ENCODE data around the gene UNC80. TPM values are rescaled to one million over a fixed set of nuclear protein-coding genes. Genes with fewer than 3 reads are reported as not detected.

Gene UNC80
- total RNA-seq, 3 donors from 2014 or later (not counting 1 experiment from before 2014, with no cell fraction given) = not detected

DNA sequence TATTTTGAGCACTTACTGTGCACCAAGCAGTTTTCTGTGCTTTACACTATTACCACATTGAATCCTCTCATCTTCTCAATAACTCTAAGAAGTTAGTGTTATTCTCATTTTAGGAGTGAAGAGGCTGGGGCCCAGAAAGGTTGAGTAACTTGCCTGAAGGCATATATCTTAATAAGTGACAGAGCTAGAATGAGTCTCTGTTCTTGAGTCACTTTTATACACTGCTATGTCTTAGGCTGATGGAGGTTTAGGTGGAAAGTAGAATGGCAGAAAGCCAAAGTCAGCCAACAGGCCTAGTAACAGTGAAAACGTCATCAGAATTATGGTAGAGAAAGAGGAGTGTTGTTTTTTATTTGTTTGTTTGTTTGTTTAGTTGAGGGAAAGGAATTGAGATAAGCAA is 202.9 kb downstream of the UNC80 start:
- H3K9me3 Mint-ChIP-seq = no peaks in the 10 kb centered on the region
- H3K9me3 ChIP-seq (ENCODE audit: control insufficient read depth, insufficient read depth, low read length) = no peaks in the 10 kb centered on the region
- DNase-seq = no peak
- no peak for ATAC-seq
- TF ChIP-seq, protein P1, sequence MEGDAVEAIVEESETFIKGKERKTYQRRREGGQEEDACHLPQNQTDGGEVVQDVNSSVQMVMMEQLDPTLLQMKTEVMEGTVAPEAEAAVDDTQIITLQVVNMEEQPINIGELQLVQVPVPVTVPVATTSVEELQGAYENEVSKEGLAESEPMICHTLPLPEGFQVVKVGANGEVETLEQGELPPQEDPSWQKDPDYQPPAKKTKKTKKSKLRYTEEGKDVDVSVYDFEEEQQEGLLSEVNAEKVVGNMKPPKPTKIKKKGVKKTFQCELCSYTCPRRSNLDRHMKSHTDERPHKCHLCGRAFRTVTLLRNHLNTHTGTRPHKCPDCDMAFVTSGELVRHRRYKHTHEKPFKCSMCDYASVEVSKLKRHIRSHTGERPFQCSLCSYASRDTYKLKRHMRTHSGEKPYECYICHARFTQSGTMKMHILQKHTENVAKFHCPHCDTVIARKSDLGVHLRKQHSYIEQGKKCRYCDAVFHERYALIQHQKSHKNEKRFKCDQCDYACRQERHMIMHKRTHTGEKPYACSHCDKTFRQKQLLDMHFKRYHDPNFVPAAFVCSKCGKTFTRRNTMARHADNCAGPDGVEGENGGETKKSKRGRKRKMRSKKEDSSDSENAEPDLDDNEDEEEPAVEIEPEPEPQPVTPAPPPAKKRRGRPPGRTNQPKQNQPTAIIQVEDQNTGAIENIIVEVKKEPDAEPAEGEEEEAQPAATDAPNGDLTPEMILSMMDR (IDR thresholded peaks at IDR 0.05) = no peak
- H3K4me3 ChIP-seq (ENCODE audit: low read length) = no peak overlapping the region
- WGBS (ENCODE audit: insufficient coverage) = 39% methylated on average over 1 of the region's 1 CpG
- H3K4me1 Mint-ChIP-seq = no peaks in the 10 kb centered on the region
- no peaks in the 10 kb centered on the region for H3K4me1 ChIP-seq (ENCODE audit: control insufficient read depth, insufficient read depth, low read length)
- no peaks in the 10 kb centered on the region for H3K36me3 Mint-ChIP-seq
- H3K27ac ChIP-seq (ENCODE audit: low read length) = no peak overlapping the region
- intact Hi-C loops (cut with micrococcal nuclease) = no loop called here
- H3K27me3 Mint-ChIP-seq (ENCODE audit: low read depth in 2 of 2) = peaks cover 0 to 6% of the 10 kb centered on the region in 2 donors
- H3K27ac Mint-ChIP-seq = no peak overlapping the region
- no peak overlapping the region for H3K4me3 Mint-ChIP-seq
- H3K27me3 ChIP-seq (ENCODE audit: control insufficient read depth, insufficient read depth, low read length) = no peaks in the 10 kb centered on the region
- no peaks in the 10 kb centered on the region for H3K36me3 ChIP-seq (ENCODE audit: control insufficient read depth, insufficient read depth, low read length)

DNA sequence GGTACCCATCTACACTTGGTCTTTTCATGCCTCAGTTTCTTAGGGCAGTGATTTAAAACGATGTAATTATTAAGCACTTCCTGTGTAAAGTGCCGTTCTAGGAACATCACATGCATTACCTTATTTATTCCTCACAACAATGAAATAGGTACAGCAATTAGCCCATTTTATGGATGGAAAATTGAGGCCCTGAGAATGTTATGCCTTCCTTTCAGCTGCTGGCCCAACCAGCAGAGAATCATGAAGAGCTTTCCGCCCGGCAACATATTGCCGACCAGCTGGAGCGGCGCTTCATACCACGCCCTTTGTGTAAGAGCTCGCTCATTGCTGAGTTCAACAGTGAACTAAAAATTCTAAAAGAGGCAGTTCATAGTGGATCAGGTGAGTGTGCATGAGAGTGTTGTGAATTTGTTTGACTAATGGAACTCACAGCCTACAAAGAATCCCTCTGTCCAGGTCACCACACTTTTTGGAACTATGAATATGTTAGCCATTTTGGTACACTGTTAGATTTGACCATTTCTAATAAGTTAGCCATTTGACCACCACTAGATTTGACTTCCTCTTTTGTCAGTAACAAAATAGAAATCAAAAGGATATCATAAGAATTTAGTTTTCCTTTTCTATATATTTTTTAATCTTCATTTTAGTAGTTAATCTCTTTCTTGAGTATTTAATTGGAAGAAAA is 205.2 kb downstream of the UNC80 start:
- no peaks in the 10 kb centered on the region for H3K36me3 Mint-ChIP-seq
- H3K9me3 Mint-ChIP-seq = no peaks in the 10 kb centered on the region
- no peaks in the 10 kb centered on the region for H3K27me3 ChIP-seq (ENCODE audit: control insufficient read depth, insufficient read depth, low read length)
- no peak overlapping the region for H3K27ac ChIP-seq (ENCODE audit: low read length)
- no peaks in the 10 kb centered on the region for H3K9me3 ChIP-seq (ENCODE audit: control insufficient read depth, insufficient read depth, low read length)
- DNase-seq (no peak), ATAC-seq (no peak)
- WGBS (ENCODE audit: insufficient coverage) = 91% methylated on average over 9 of the region's 9 CpGs
- intact Hi-C loops (cut with micrococcal nuclease) = loop anchor here (1.0 kb wide), 2 partner anchors 218 to 222 kb away; no protein-coding TSS in a partner anchor
- TF ChIP-seq, protein P1 (IDR thresholded peaks at IDR 0.05) = no peak
- H3K4me3 ChIP-seq (ENCODE audit: low read length) = no peak overlapping the region
- no peaks in the 10 kb centered on the region for H3K4me1 ChIP-seq (ENCODE audit: control insufficient read depth, insufficient read depth, low read length)
- no peak overlapping the region for H3K27ac Mint-ChIP-seq
- peaks cover 0 to 3% of the 10 kb centered on the region in 2 donors for H3K27me3 Mint-ChIP-seq (ENCODE audit: low read depth in 2 of 2)
- H3K4me1 Mint-ChIP-seq = no peaks in the 10 kb centered on the region
- no peaks in the 10 kb centered on the region for H3K36me3 ChIP-seq (ENCODE audit: control insufficient read depth, insufficient read depth, low read length)
- H3K4me3 Mint-ChIP-seq = no peak overlapping the region

DNA sequence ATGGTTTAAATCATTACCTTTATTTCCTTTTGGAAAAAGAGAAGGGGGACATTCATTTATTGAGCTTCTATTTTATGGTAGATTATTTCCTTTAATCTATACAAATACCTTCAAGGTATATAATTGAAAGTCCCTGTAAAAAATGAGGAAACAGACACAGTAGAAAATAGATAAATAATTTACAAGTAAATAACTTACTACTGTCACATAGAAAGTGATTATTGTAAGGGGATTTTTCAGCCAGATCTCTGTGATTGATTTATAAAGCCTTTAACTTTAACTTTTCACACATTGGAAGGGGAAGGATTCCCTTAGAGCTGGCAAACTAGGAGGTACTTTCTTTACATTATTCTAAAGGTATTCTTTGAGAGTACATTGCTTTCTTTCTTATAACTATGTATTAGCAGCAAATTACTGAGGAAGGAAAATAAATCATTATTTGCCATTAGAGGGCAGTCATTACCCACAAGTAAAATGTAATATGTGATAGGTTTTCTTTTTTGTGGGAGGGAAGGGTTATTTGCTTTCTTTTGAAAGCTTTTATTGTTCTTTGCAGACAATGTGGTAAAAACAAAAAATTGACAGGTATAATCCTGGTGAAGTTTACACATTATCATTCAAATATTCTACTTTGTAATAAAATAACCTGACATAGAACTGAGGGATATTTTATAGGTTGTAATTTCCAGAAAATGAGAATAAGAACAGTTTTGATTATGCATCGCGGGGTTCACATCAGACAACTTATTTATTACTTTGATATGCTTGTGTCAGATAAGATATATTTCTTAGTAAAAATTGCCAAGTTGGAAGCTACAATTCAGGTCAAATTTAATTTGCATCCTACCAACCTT is 206.0 kb downstream of the UNC80 start:
- DNase-seq = peak in 1 of 2 donors; percentile 73
- no CpG with 5 or more reads among the region's 2 CpGs for WGBS (ENCODE audit: insufficient coverage)
- peak in 2 of 3 donors; percentile 52 to 53 for ATAC-seq

More for the DNA sequence above, 206.0 kb downstream of the UNC80 start:
- H3K4me1 ChIP-seq (ENCODE audit: control insufficient read depth, insufficient read depth, low read length) = no peaks in the 10 kb centered on the region
- H3K9me3 ChIP-seq (ENCODE audit: control insufficient read depth, insufficient read depth, low read length) = no peaks in the 10 kb centered on the region
- Mint-ChIP-seq H3K27me3 (ENCODE audit: low read depth in 2 of 2) (peaks cover 0 to 3% of the 10 kb centered on the region in 2 donors), H3K4me1 (no peaks in the 10 kb centered on the region), H3K4me3 (no peak overlapping the region), H3K9me3 (no peaks in the 10 kb centered on the region), H3K27ac (no peak overlapping the region), H3K36me3 (no peaks in the 10 kb centered on the region)
- no peaks in the 10 kb centered on the region for H3K27me3 ChIP-seq (ENCODE audit: control insufficient read depth, insufficient read depth, low read length)
- H3K4me3 ChIP-seq (ENCODE audit: low read length) = no peak overlapping the region
- TF ChIP-seq, protein P1 (IDR thresholded peaks at IDR 0.05) = peak; percentile 89
- no peaks in the 10 kb centered on the region for H3K36me3 ChIP-seq (ENCODE audit: control insufficient read depth, insufficient read depth, low read length)
- H3K27ac ChIP-seq (ENCODE audit: low read length) = no peak overlapping the region
- intact Hi-C loops (cut with micrococcal nuclease) = loop anchor here (1.0 kb wide), 2 partner anchors 218 to 222 kb away; no protein-coding TSS in a partner anchor

All from natural killer cell (primary cell).